ENCODE results near the gene USP40. TPM values are rescaled to one million over a fixed set of nuclear protein-coding genes. Genes with fewer than 3 reads are reported as not detected.

The USP40 gene
- total and polyA plus RNA-seq, 4 donors: 29.4 to 40.2 (median 32.2) TPM

DNA sequence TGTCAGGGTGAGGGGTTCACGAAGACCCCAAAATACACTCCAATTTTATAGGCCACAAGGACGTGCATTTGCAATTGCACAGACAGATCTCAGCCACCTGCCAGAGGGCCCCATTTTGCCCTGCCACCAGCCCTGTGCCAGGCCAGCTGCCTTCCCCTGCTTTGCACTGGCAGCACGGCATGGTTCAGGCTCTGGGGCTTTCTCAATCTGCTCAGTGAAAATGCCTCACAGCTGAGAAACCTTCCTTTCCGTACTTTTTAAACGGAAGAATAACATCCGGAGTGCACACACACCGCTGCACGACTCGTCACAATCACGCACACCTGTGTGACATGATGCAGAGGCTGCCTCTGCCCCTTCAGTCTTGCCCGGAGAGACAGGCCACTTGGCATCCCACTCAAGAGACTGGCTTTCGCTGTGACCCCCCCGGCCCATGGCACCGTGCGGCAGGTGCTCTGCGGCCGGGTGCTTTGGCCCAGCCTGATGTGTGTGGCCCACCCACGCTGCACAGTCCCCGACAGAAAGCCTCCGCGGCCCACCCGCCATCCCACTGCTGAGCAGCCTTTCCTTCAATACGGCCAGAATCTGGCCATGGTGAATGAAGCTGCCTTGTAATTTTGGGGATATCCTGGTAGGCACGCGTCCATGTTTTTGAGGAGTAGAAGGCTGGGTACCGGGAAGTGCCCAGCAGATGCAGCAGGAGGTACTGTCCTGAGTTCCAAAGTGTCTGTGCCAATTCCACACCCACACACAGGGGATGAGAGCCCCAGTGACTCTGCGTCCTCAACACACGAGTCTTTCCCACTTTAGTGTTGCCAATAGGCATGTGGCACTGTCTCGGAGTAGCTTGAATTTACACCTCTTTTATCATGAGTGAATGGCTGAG lies 88.8 kb downstream of the USP40 start:
- peaks cover 75% of the 10 kb centered on the region for H3K36me3 ChIP-seq (ENCODE audit: control insufficient read depth, insufficient read depth, low read length)
- 84% methylated on average over 23 of the region's 29 CpGs for WGBS (ENCODE audit: insufficient coverage)
- H3K27ac ChIP-seq (ENCODE audit: low read depth, low read length): no peak overlapping the region
- H3K9me3 ChIP-seq (ENCODE audit: control insufficient read depth, insufficient read depth, low read length): no peaks in the 10 kb centered on the region
- no peaks in the 10 kb centered on the region for H3K27me3 ChIP-seq (ENCODE audit: control insufficient read depth, insufficient read depth, low read length)
- no peak overlapping the region for H3K4me3 ChIP-seq (ENCODE audit: low read depth, low read length)
- H3K4me1 ChIP-seq (ENCODE audit: control insufficient read depth, insufficient read depth, low read length): peaks cover 20% of the 10 kb centered on the region
- peak in 1 of 6 donors; percentile 37 for DNase-seq (ENCODE audit: low read depth in 4 of 6, low spot score in 6 of 6)

DNA sequence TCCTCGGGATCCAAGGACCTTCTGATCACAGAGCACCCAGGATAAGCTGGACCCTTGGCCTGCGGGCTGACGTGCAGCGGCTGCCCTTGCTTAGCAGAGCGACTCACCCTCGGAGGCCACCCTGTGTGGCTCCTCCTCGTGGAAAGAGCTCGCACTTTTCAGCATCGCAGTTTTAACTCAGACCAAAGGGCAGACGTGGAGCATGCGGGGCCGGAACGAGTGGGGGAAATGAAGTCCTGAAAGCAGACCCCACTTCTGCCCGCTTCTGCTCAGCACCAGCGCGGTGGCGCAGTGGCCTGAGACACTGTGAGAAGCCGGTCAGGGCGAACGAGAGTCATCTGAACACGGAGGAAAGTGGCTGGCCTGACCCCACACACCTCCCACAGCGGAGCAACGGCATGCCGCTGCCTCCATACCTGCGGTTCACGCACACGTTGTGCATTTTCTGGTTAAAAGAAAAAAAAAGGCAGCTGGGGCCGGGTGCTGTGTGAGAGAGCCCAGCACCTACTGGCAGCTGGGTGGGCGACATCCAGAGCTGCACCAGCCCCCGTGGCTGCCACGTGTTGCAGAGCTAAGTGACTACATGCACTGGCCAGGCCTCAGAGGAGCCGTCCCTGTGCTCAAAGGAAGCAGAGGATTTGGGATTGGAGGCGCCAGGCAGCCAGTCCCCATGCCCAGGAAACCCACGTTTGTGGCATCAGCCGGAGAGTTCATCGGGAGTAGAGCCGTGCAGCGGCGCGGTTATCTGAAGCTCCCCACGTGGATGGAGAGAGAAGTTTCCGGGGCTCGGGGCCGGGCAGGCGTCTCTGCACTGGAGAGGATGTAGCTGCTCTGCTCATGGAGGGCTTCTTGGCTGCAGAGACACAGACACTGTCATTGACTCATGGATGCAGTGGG lies 89.7 kb downstream of the USP40 start:
- H3K27me3 ChIP-seq (ENCODE audit: control insufficient read depth, insufficient read depth, low read length): no peaks in the 10 kb centered on the region
- H3K9me3 ChIP-seq (ENCODE audit: control insufficient read depth, insufficient read depth, low read length): no peaks in the 10 kb centered on the region
- WGBS (ENCODE audit: insufficient coverage): 93% methylated on average over 40 of the region's 45 CpGs
- H3K36me3 ChIP-seq (ENCODE audit: control insufficient read depth, insufficient read depth, low read length): peaks cover 75% of the 10 kb centered on the region
- H3K4me3 ChIP-seq (ENCODE audit: low read depth, low read length): no peak overlapping the region
- H3K4me1 ChIP-seq (ENCODE audit: control insufficient read depth, insufficient read depth, low read length): peaks cover 20% of the 10 kb centered on the region
- no peak for DNase-seq (ENCODE audit: low read depth in 4 of 6, low spot score in 6 of 6)
- H3K27ac ChIP-seq (ENCODE audit: low read depth, low read length): no peak overlapping the region

DNA sequence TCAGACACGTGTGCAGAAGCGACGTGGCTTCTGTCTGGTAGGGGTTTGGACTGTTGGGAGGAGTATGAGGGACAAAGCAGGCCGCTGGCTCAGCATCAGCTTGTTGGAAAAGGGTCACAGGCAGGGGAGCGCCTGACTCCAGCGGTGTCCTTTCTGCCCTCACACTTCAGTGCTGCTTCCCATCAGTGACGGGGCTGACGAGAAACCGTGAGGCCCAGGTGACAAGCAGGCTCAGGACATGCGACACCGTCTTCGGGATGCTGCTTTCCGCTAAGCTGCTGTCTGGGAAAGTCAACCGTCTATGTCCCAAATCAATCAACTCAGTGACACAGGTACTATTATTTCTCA lies 90.5 kb downstream of the USP40 start:
- 86% methylated on average over 12 of the region's 14 CpGs for WGBS (ENCODE audit: insufficient coverage)
- DNase-seq (ENCODE audit: low read depth in 4 of 6, low spot score in 6 of 6): no peak
- no peak overlapping the region for H3K27ac ChIP-seq (ENCODE audit: low read depth, low read length)
- H3K4me1 ChIP-seq (ENCODE audit: control insufficient read depth, insufficient read depth, low read length): peaks cover 13% of the 10 kb centered on the region
- no peak overlapping the region for H3K4me3 ChIP-seq (ENCODE audit: low read depth, low read length)
- no peaks in the 10 kb centered on the region for H3K9me3 ChIP-seq (ENCODE audit: control insufficient read depth, insufficient read depth, low read length)
- H3K27me3 ChIP-seq (ENCODE audit: control insufficient read depth, insufficient read depth, low read length): no peaks in the 10 kb centered on the region
- peaks cover 77% of the 10 kb centered on the region for H3K36me3 ChIP-seq (ENCODE audit: control insufficient read depth, insufficient read depth, low read length)

DNA sequence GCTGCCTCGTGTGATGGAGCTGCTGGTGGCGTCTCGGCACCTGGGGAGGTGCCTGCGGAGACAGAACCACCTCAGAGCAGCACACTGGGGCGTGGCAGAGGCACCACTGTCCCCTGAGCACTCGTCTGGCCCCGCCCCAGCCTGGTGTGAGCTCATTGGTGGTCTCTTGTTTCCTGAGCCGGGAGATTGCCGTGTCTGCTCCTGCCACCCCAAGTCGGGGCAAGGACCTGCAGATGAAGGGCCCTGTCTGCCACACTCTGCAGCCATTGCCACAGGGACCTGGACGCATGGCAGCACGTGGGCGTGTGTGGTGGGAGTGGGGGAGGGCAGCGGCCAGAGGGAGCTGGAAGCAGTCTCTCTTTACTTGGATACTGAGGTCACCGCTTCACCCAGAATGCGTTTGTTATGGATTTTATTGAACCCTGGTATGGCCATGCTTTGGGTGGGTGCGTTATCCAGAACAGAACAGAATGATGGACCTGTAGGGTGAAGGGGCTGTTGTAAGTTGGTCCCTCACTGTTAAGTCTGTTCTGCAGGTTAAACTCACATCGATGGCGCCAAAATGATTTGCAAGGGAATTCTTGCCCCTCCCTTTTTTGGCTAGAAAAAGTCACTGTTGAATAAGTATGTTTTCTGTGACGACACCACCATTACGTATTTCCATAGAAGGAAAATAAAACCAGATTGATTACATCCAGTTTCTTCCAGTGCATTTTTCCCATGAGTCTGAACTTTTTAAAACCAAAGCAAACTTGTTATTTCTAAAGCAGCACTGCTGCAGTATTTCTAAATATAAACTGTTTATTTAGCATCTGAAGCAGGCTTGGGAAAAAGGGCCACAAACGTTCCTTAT lies 92.0 kb downstream of the USP40 start:
- peaks cover 15% of the 10 kb centered on the region for H3K4me1 ChIP-seq (ENCODE audit: control insufficient read depth, insufficient read depth, low read length)
- H3K27ac ChIP-seq (ENCODE audit: low read depth, low read length): no peak overlapping the region
- H3K36me3 ChIP-seq (ENCODE audit: control insufficient read depth, insufficient read depth, low read length): peaks cover 77% of the 10 kb centered on the region
- H3K9me3 ChIP-seq (ENCODE audit: control insufficient read depth, insufficient read depth, low read length): no peaks in the 10 kb centered on the region
- 80% methylated on average over 17 of the region's 22 CpGs for WGBS (ENCODE audit: insufficient coverage)
- no peak overlapping the region for H3K4me3 ChIP-seq (ENCODE audit: low read depth, low read length)
- DNase-seq (ENCODE audit: low read depth in 4 of 6, low spot score in 6 of 6): no peak
- H3K27me3 ChIP-seq (ENCODE audit: control insufficient read depth, insufficient read depth, low read length): no peaks in the 10 kb centered on the region

DNA sequence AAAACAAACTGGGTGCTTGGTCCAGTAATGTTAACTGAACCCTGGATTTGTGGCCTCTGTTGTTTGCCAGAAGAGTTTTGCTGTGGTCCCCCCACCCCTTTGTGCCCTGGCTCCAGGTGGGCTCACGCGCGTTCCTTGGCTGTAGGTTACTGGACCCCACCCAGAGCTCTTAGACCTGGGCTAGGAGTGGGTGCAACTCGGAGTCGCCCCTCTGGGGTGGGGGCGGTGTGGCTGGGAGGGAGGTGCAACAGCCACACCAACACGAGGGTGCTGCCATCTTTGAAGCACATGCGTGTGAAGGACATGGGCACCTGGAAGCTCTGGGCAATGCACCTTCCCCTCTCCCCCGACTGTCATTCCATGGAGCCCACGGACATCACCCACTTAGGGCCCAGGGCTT lies 92.7 kb downstream of the USP40 start:
- WGBS (ENCODE audit: insufficient coverage): 94% methylated on average over 10 of the region's 10 CpGs
- H3K27me3 ChIP-seq (ENCODE audit: control insufficient read depth, insufficient read depth, low read length): no peaks in the 10 kb centered on the region
- no peak overlapping the region for H3K27ac ChIP-seq (ENCODE audit: low read depth, low read length)
- peaks cover 82% of the 10 kb centered on the region for H3K36me3 ChIP-seq (ENCODE audit: control insufficient read depth, insufficient read depth, low read length)
- H3K4me1 ChIP-seq (ENCODE audit: control insufficient read depth, insufficient read depth, low read length): peaks cover 20% of the 10 kb centered on the region
- no peak for DNase-seq (ENCODE audit: low read depth in 4 of 6, low spot score in 6 of 6)
- H3K9me3 ChIP-seq (ENCODE audit: control insufficient read depth, insufficient read depth, low read length): no peaks in the 10 kb centered on the region
- no peak overlapping the region for H3K4me3 ChIP-seq (ENCODE audit: low read depth, low read length)

DNA sequence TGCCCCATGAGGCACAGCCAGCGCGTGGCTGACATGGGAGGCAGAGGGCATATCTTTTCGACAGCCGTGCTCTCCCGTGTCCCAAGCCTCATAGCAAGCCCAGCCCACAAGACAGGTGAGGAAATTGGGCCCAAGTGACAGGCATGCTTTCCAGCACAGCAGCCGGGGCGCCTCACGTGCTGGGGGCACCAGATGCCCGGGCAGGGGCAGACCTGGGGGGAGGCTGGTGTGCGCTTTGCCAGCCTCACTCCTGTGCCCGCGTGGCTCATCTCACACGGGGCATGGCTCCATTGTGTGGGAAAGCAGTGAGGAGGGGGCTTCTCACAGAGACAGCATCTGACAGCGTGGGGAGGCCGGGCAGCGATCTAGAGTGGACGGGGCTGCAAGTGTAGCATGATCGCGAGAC lies 93.2 kb downstream of the USP40 start:
- H3K4me3 ChIP-seq (ENCODE audit: low read depth, low read length): no peak overlapping the region
- no peaks in the 10 kb centered on the region for H3K27me3 ChIP-seq (ENCODE audit: control insufficient read depth, insufficient read depth, low read length)
- no peaks in the 10 kb centered on the region for H3K9me3 ChIP-seq (ENCODE audit: control insufficient read depth, insufficient read depth, low read length)
- WGBS (ENCODE audit: insufficient coverage): 92% methylated on average over 16 of the region's 19 CpGs
- DNase-seq (ENCODE audit: low read depth in 4 of 6, low spot score in 6 of 6): no peak
- peaks cover 87% of the 10 kb centered on the region for H3K36me3 ChIP-seq (ENCODE audit: control insufficient read depth, insufficient read depth, low read length)
- H3K27ac ChIP-seq (ENCODE audit: low read depth, low read length): no peak overlapping the region
- H3K4me1 ChIP-seq (ENCODE audit: control insufficient read depth, insufficient read depth, low read length): peaks cover 20% of the 10 kb centered on the region

DNA sequence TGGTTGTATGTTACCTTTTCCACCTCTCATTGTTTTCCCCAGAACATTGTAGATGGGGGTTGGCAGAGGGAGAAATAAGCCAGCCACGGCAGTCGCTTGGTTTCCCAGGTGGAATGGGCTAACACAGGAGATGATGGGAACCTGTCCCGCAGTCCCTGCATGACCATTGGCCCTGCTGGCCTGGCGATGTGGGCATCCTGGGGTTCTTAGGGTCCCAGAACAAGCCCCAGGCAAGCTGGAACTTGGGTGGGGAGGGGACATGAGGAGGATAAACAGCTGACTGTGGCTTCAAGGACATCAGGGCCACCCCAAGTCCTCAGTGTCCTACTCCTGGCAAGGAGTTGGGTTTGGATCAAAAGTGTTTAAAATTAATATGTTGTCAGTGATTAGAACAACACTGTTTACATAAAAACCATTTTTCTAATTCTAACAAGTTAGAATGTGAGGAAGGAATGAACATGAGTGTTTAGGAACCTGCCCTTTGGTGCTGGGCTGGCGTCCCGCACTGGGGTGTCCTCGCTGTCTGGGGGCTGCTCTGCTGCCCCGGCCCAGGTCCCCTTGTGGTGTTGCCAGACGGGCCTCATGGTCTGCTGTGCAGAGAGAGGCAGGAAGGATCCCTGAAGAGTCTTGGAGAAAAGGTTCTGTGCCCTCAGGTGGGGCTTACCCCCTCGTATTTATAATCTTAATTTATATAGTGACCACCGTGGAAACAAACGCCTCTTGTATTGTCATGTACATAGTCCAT lies 95.1 kb downstream of the USP40 start:
- peaks cover 87% of the 10 kb centered on the region for H3K36me3 ChIP-seq (ENCODE audit: control insufficient read depth, insufficient read depth, low read length)
- DNase-seq (ENCODE audit: low read depth in 4 of 6, low spot score in 6 of 6): no peak
- no peak overlapping the region for H3K4me3 ChIP-seq (ENCODE audit: low read depth, low read length)
- H3K27ac ChIP-seq (ENCODE audit: low read depth, low read length): no peak overlapping the region
- peaks cover 20% of the 10 kb centered on the region for H3K4me1 ChIP-seq (ENCODE audit: control insufficient read depth, insufficient read depth, low read length)
- no peaks in the 10 kb centered on the region for H3K27me3 ChIP-seq (ENCODE audit: control insufficient read depth, insufficient read depth, low read length)
- H3K9me3 ChIP-seq (ENCODE audit: control insufficient read depth, insufficient read depth, low read length): no peaks in the 10 kb centered on the region
- 100% methylated on average over 7 of the region's 12 CpGs for WGBS (ENCODE audit: insufficient coverage)

DNA sequence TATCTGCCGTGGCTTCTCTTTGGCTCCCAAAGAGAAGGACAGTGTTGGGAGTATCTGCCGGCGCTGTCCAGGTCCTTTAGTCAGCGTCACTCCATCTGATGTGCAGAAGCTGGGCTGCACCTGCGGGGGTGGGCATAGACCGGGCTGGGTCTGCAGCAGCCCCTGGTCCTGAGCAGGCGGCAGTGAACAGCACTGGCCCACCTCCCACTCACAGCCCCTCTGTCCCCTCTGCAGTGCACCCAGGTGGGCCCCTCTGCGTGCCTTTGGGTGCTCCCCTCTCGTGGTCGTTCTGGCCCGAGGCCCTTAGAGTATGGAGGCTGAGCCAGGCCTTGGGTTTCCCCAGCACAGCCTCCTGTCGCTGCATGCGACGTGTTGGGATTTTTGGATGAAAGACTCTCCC lies 95.7 kb downstream of the USP40 start:
- 98% methylated on average over 10 of the region's 14 CpGs for WGBS (ENCODE audit: insufficient coverage)
- no peaks in the 10 kb centered on the region for H3K9me3 ChIP-seq (ENCODE audit: control insufficient read depth, insufficient read depth, low read length)
- no peaks in the 10 kb centered on the region for H3K27me3 ChIP-seq (ENCODE audit: control insufficient read depth, insufficient read depth, low read length)
- H3K4me1 ChIP-seq (ENCODE audit: control insufficient read depth, insufficient read depth, low read length): peaks cover 20% of the 10 kb centered on the region
- H3K4me3 ChIP-seq (ENCODE audit: low read depth, low read length): no peak overlapping the region
- DNase-seq (ENCODE audit: low read depth in 4 of 6, low spot score in 6 of 6): no peak
- H3K27ac ChIP-seq (ENCODE audit: low read depth, low read length): no peak overlapping the region
- H3K36me3 ChIP-seq (ENCODE audit: control insufficient read depth, insufficient read depth, low read length): peaks cover 83% of the 10 kb centered on the region

All from spinal cord (tissue), 10 donors.